Naive thymus-derived CD4-positive, alpha-beta T cell (primary cell): Measurements from ENCODE around the gene GNG4. TPM values are rescaled to one million over a fixed set of nuclear protein-coding genes. Genes with fewer than 3 reads are reported as not detected.
"Not testable (repeated sequence)": the region's sequence is repeated elsewhere in the genome, so short reads cannot be mapped to it uniquely, and the experiment has no call there.

Experiments used
- ATAC-seq: fragments of 150-1000 bp; cut with Tn5 transposase; 2 replicates; pipeline ENCODE4 v1.10.0; 2021; ENCODE audit warnings: mild to moderate bottlenecking, moderate library complexity
- CTCF ChIA-PET: fragments of 350-600 bp; sonication (Branson Sonifier 250); formaldehyde crosslinking; loops from one replicate; lab custom pipeline; 2021; ENCODE audit warnings: antibody characterized with exemption; lab: Charles Lee
- POLR2A ChIA-PET: fragments of 350-600 bp; sonication (Branson Sonifier 250); formaldehyde crosslinking; loops from one replicate; lab custom pipeline; 2021; ENCODE audit warnings: antibody characterized with exemption, inconsistent platforms; lab: Charles Lee
- DNase-seq, 9 donors: peaks; one replicate each; pipeline versions ENCODE4 v3.0.0 to v3.0.0-alpha.2; 2020 to 2022; ENCODE audit warnings: mixed read lengths in 1 of 9
- H3K27ac ChIP-seq: one replicate; pipeline ENCODE4 v1.7.0; 2013; ENCODE audit warnings: mild to moderate bottlenecking, low read depth, low read length, moderate library complexity
- H3K27me3 ChIP-seq, 2 donors: one replicate each; pipeline ENCODE4 v1.7.0; 2013; ENCODE audit warnings: low read length in 2 of 2, mild to moderate bottlenecking in 2 of 2, moderate library complexity in 2 of 2; ENCODE audit not compliant: control insufficient read depth in 2 of 2, insufficient read depth in 2 of 2
- H3K36me3 ChIP-seq, 3 experiments: 1 replicate in 2 of 3; 2 replicates in 1 of 3; pipeline ENCODE4 v1.7.0; 2013; ENCODE audit warnings: low read length in 3 of 3, mild to moderate bottlenecking in 3 of 3, moderate library complexity in 1 of 3; ENCODE audit not compliant: insufficient read depth in 3 of 3, control insufficient read depth in 2 of 3
- H3K4me1 ChIP-seq, 2 donors: one replicate each; pipeline ENCODE4 v1.7.0; 2013; ENCODE audit warnings: low read length in 2 of 2, mild to moderate bottlenecking in 2 of 2, moderate library complexity in 1 of 2; ENCODE audit not compliant: control insufficient read depth in 2 of 2, insufficient read depth in 2 of 2
- H3K4me3 ChIP-seq: 2 replicates; pipeline ENCODE4 v1.7.0; 2013; ENCODE audit warnings: mild to moderate bottlenecking, low read length
- H3K9me3 ChIP-seq, 3 experiments: 1 replicate in 2 of 3; 2 replicates in 1 of 3; pipeline ENCODE4 v1.7.0; 2013; ENCODE audit warnings: low read length in 3 of 3; ENCODE audit not compliant: control insufficient read depth in 2 of 3
- H3K27ac Mint-ChIP-seq, 9 donors: one replicate each; pipeline ENCODE4 v1.8.0; 2020 to 2022; ENCODE audit warnings: mixed read lengths in 9 of 9, mild to moderate bottlenecking in 8 of 9, moderate library complexity in 5 of 9, inconsistent platforms in 2 of 9
- H3K27me3 Mint-ChIP-seq, 5 donors: one replicate each; pipeline ENCODE4 v1.8.0; 2021 to 2022; ENCODE audit warnings: mixed read lengths in 5 of 5, mild to moderate bottlenecking in 1 of 5
- H3K36me3 Mint-ChIP-seq, 5 donors: one replicate each; pipeline ENCODE4 v1.8.0; 2020 to 2022; ENCODE audit warnings: mixed read lengths in 5 of 5, mild to moderate bottlenecking in 3 of 5, inconsistent platforms in 1 of 5
- H3K4me1 Mint-ChIP-seq, 7 donors: one replicate each; pipeline ENCODE4 v1.8.0; 2020 to 2022; ENCODE audit warnings: mixed read lengths in 7 of 7, mild to moderate bottlenecking in 3 of 7, inconsistent platforms in 1 of 7
- H3K4me3 Mint-ChIP-seq, 10 donors: one replicate each; pipeline ENCODE4 v1.8.0; 2020 to 2022; ENCODE audit warnings: mild to moderate bottlenecking in 10 of 10, mixed read lengths in 10 of 10, moderate library complexity in 6 of 10, inconsistent platforms in 2 of 10
- H3K9me3 Mint-ChIP-seq, 11 donors: one replicate each; pipeline ENCODE4 v1.8.0; 2020 to 2022; ENCODE audit warnings: mixed read lengths in 11 of 11, mild to moderate bottlenecking in 4 of 11, inconsistent platforms in 1 of 11, moderate library complexity in 1 of 11
- intact Hi-C, 2 donors: fragments of 100-400 bp; cut with micrococcal nuclease; formaldehyde crosslinking; loops; one replicate each; pipeline ENCODE4 v1.15.1; 2023
- polyA plus RNA-seq, 2 donors: library from polyadenylated mRNA; unstranded; fragments of 300-500 nt; fragmentation: Illumina TruSeq; gene quantifications; one replicate each; pipeline ENCODE4 v1.2.3, GENCODE V29; 2021
- total RNA-seq, 6 experiments: library from RNA in 5 of 6; stranded (reverse) in 5 of 6; gene quantifications; 1 replicate in 5 of 6; 2 replicates in 1 of 6; pipeline ENCODE4 v1.2.3 and lab custom pipeline; 2021 to 2026

Gene GNG4
- total and polyA plus RNA-seq, 7 experiments from 2014 or later, result 0.17 to 2.3 TPM; not detected in 5

DNA sequence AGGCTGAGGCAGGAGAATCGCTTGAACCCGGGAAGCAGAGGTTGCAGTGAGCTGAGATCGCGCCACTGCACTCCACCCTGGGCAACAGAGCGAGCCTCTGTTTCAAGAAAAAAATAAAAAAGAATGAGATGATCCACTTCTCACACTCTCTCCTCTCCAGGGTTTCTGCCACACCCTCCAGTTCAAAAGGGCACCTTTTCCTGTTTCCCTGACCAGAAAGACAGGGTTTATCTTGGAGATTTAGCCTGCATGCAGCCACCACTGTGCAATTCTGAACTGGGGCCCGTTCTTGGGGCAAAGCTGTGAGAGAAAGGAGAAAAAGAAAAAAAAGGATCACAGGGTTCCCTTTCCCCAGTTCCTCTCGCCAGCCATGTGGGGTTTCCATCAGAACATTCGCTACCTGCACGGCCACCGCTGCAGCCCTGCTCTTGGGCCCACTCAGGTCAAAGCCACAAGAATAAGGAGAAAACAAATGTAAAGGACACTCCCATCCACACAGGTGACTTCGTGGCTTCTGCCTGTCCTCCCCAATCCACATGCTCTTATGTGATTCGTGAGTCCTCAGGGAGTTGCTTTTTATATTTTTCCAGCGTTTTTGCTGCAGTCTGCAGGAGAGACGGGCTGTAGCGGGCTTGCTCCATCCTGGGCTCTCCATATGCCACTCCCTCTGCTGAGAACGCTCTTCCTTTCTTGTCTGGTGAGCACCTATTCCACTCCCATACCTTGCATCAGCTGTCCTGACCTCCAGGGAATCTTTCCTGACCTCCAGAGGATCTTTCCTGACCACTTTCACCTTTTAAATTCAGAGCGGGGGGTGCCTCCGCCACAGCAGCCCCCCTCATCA, 26.4 kb downstream of the GNG4 start:
- no peak overlapping the region for H3K27ac Mint-ChIP-seq
- Histone ChIP-seq H3K4me3 (no peak overlapping the region), H3K36me3 (no peaks in the 10 kb centered on the region), H3K27me3 (no peaks in the 10 kb centered on the region), H3K9me3 (no peaks in the 10 kb centered on the region), H3K27ac (no peak overlapping the region), H3K4me1 (no peaks in the 10 kb centered on the region)
- H3K4me1 Mint-ChIP-seq, result peaks cover 0 to 19% (median 0%) of the 10 kb centered on the region in 7 donors
- ATAC-seq (no peak), DNase-seq (no peak)
- ChIA-PET POLR2A (interaction anchor here (0.6 kb wide), 1 partner anchor 1286 kb away, joined by 3 read pairs; no protein-coding TSS in a partner anchor), CTCF (no interaction called here)
- no peaks in the 10 kb centered on the region for H3K9me3 Mint-ChIP-seq
- H3K36me3 Mint-ChIP-seq, result peaks cover 0 to 4% (median 0%) of the 10 kb centered on the region in 5 donors
- intact Hi-C loops, result no loop called here
- H3K4me3 Mint-ChIP-seq, result no peak overlapping the region
- H3K27me3 Mint-ChIP-seq, result peaks cover 7 to 23% (median 10%) of the 10 kb centered on the region in 5 donors

DNA sequence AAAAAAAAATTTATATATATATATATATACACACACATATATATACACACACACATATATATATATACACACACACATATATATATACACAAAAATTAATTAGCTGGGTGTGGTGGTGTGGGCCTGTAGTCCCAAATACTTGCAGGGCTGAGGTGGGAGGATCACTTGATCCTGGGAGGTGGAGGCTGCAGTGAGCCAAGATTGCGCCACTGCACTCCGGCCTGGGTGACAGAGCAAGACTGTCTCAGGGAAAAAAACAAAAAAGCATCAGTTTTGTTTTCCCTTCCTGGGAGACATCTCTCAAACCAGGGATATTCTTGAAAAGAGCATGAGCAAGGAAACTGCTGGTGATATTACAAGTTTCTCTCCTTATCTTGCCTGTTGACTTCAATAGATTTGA, 30.4 kb downstream of the GNG4 start:
- H3K27ac Mint-ChIP-seq, H3K4me3 Mint-ChIP-seq, intact Hi-C loops, CTCF ChIA-PET, H3K4me1 Mint-ChIP-seq, ATAC-seq, H3K9me3 Mint-ChIP-seq, H3K27me3 ChIP-seq, H3K9me3 ChIP-seq, H3K27ac ChIP-seq, DNase-seq, H3K36me3 Mint-ChIP-seq, H3K36me3 ChIP-seq, H3K4me3 ChIP-seq, H3K4me1 ChIP-seq, POLR2A ChIA-PET: not testable (repeated sequence)
- peaks cover 0 to 21% (median 10%) of the 10 kb centered on the region in 5 donors for H3K27me3 Mint-ChIP-seq

DNA sequence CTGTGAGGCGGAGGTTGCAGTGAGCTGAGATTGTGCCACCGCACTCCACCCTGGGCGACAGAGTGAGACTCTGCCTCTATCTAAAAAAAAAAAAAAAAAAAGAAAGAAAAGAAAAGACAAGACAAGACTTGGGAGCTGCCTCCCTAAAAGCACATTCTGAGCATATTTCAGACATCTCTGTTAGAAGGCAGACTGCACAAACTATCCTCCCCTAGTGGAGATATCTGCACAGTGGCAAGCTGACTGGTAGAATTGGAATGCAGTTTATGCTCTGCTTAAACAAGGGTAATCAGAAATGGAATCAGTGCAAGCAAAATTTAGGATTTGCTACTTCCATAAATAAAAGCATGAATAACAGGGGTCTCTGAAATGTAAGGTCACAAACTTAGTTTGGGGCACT, 31.8 kb downstream of the GNG4 start:
- Histone ChIP-seq H3K4me1 (no peaks in the 10 kb centered on the region), H3K4me3 (no peak overlapping the region), H3K9me3 (no peaks in the 10 kb centered on the region), H3K27ac (no peak overlapping the region), H3K36me3 (no peaks in the 10 kb centered on the region), H3K27me3 (no peaks in the 10 kb centered on the region)
- DNase-seq (no peak), ATAC-seq (no peak)
- Mint-ChIP-seq H3K4me1 (peaks cover 0 to 2% (median 0%) of the 10 kb centered on the region in 7 donors), H3K4me3 (no peak overlapping the region), H3K36me3 (no peaks in the 10 kb centered on the region), H3K27ac (no peak overlapping the region), H3K27me3 (peaks cover 0 to 11% (median 4%) of the 10 kb centered on the region in 5 donors), H3K9me3 (no peaks in the 10 kb centered on the region)
- intact Hi-C loops, result no loop called here
- CTCF ChIA-PET, result interaction anchor here (0.6 kb wide), 1 partner anchor 123 kb away, joined by 3 read pairs; no protein-coding TSS in a partner anchor
- POLR2A ChIA-PET, result no interaction called here

DNA sequence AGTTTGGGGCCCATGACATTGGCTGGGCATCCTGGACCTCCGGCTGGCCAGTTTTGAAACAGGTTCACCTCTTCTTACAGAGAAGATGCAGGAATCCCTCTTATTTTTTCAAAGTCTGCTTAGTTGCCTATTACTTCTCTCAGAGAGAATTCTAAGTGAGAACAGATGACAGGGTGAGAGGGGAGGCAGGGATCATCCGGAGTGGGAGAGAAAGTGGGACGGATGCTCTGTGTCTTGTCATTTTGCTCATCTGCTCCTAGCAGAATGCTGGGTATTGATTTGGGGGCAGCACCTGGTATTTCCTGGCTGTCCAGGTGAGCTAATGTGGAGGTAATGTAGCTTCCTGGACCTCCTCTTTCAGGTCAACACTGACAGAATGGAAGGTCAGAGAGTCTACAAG, 32.4 kb downstream of the GNG4 start:
- no peak overlapping the region for H3K4me3 Mint-ChIP-seq
- H3K36me3 Mint-ChIP-seq, result no peaks in the 10 kb centered on the region
- H3K4me1 Mint-ChIP-seq, result peaks cover 0 to 1% (median 0%) of the 10 kb centered on the region in 7 donors
- H3K27ac ChIP-seq, result no peak overlapping the region
- ATAC-seq (no peak), DNase-seq (no peak)
- H3K4me3 ChIP-seq, result no peak overlapping the region
- no peaks in the 10 kb centered on the region for H3K9me3 Mint-ChIP-seq
- no peaks in the 10 kb centered on the region for H3K9me3 ChIP-seq
- intact Hi-C loops, result no loop called here
- POLR2A ChIA-PET, result no interaction called here
- no peak overlapping the region for H3K27ac Mint-ChIP-seq
- H3K4me1 ChIP-seq, result no peaks in the 10 kb centered on the region
- H3K27me3 Mint-ChIP-seq, result peaks cover 0 to 9% (median 2%) of the 10 kb centered on the region in 5 donors
- H3K27me3 ChIP-seq, result no peaks in the 10 kb centered on the region
- CTCF ChIA-PET, result interaction anchor here (0.6 kb wide), 1 partner anchor 123 kb away, joined by 3 read pairs; no protein-coding TSS in a partner anchor
- no peaks in the 10 kb centered on the region for H3K36me3 ChIP-seq

DNA sequence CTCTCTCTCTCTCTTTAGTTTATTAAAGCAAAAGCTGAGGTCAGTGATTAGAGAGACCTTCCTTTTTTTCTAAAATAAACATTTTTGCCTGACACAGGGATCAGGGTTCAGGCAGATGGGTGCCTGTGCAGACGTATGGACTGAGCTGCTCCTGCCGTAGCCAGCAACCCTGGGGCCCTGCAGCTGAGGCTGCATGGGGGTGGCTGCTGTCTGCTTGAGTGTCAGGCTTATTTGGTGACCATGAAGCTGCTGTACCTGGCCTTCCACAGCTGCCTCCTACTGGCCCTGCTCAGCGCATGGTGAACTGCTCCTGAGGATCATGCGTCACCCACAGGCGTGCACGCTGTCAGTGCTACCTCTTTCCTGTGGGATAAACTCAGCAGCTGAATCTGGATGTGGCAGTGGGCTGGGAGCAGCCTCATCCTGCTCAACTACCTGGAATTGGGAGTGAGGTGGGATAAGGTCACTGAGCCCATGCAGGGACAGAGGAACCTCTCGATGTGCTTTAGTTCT, 35.1 kb downstream of the GNG4 start:
- no peak overlapping the region for H3K4me3 ChIP-seq
- H3K9me3 Mint-ChIP-seq, result no peaks in the 10 kb centered on the region
- no peak overlapping the region for H3K27ac ChIP-seq
- no peaks in the 10 kb centered on the region for H3K27me3 ChIP-seq
- H3K4me1 ChIP-seq, result no peaks in the 10 kb centered on the region
- H3K9me3 ChIP-seq, result no peaks in the 10 kb centered on the region
- H3K27ac Mint-ChIP-seq, result no peak overlapping the region
- no peaks in the 10 kb centered on the region for H3K36me3 ChIP-seq
- peaks cover 0 to 11% (median 0%) of the 10 kb centered on the region in 5 donors for H3K27me3 Mint-ChIP-seq
- DNase-seq (no peak), ATAC-seq (no peak)
- no peaks in the 10 kb centered on the region for H3K36me3 Mint-ChIP-seq
- ChIA-PET POLR2A (no interaction called here), CTCF (no interaction called here)
- no peak overlapping the region for H3K4me3 Mint-ChIP-seq
- H3K4me1 Mint-ChIP-seq, result no peaks in the 10 kb centered on the region
- intact Hi-C loops, result no loop called here

DNA sequence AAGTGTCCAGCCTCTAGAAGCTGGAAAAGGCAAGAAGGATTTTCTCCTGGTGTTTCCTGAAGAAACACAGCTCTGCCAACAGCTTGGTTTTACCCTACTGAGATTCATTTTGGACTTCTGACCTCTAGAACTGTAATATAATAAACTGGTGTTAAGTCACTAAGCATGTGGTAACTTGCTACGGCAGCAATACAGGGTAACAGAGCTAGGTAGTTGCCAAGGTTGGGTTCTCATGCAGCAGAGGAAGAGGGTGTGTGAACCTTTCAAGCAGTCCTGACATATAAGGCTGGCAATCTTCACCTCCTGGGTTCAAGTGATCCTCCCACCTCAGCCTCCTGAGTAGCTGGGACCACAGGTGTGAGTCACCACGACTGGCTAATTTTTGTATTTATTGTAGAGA, 36.0 kb downstream of the GNG4 start:
- Histone ChIP-seq H3K9me3 (no peaks in the 10 kb centered on the region), H3K36me3 (no peaks in the 10 kb centered on the region), H3K27ac (no peak overlapping the region), H3K27me3 (no peaks in the 10 kb centered on the region), H3K4me3 (no peak overlapping the region), H3K4me1 (no peaks in the 10 kb centered on the region)
- H3K4me3 Mint-ChIP-seq, result no peak overlapping the region
- no peaks in the 10 kb centered on the region for H3K4me1 Mint-ChIP-seq
- H3K27me3 Mint-ChIP-seq, result peaks cover 0 to 11% (median 0%) of the 10 kb centered on the region in 5 donors
- no peaks in the 10 kb centered on the region for H3K9me3 Mint-ChIP-seq
- POLR2A ChIA-PET, result no interaction called here
- no peak for DNase-seq
- H3K27ac Mint-ChIP-seq, result no peak overlapping the region
- intact Hi-C loops, result no loop called here
- CTCF ChIA-PET, result no interaction called here
- no peaks in the 10 kb centered on the region for H3K36me3 Mint-ChIP-seq
- ATAC-seq, result no peak
